Ascending aorta (tissue), 2 donors: ENCODE results near the gene ZNF157. TPM values are rescaled to one million over a fixed set of nuclear protein-coding genes. Genes with fewer than 3 reads are reported as not detected.

Experiments used
- DNase-seq, 2 donors: peaks; one replicate each; pipeline ENCODE4 v3.0.0-alpha.2; 2019; ENCODE audit warnings: low spot score in 2 of 2
- H3K27ac ChIP-seq, 2 donors: fragments of 200-600 bp; sonication (generic); one replicate each; pipeline ENCODE4 v1.5.1; 2016 to 2017; ENCODE audit warnings: mild to moderate bottlenecking in 1 of 2
- H3K27me3 ChIP-seq: fragments of 200-600 bp; sonication (generic); one replicate; pipeline ENCODE4 v1.5.1; 2017
- H3K36me3 ChIP-seq, 2 donors: fragments of 200-600 bp; sonication (generic); one replicate each; pipeline ENCODE4 v1.5.1; 2016
- H3K4me1 ChIP-seq, 2 donors: fragments of 200-600 bp; sonication (generic); one replicate each; pipeline ENCODE4 v1.5.1; 2016 to 2017; ENCODE audit warnings: mild to moderate bottlenecking in 1 of 2
- H3K4me3 ChIP-seq, 2 donors: fragments of 200-600 bp; sonication (generic); one replicate each; pipeline ENCODE4 v1.5.1; 2016 to 2017; ENCODE audit warnings: mild to moderate bottlenecking in 1 of 2
- H3K9me3 ChIP-seq, 2 donors: fragments of 200-600 bp; sonication (generic); one replicate each; pipeline ENCODE4 v1.5.1; 2016
- intact Hi-C: fragments of 100-400 bp; cut with DNase I; formaldehyde crosslinking; loops from one replicate; pipeline ENCODE4 v1.15.1; 2023
- total RNA-seq: library from RNA; depleted of rRNA; stranded (reverse); fragments of >200 nt; gene quantifications from one replicate; pipeline ENCODE4 v1.1.0, GENCODE V29; 2016
- TF ChIP-seq, protein P1 (sequence below), 3 experiments: fragments of 200-600 bp in 2 of 3; fragments of 450-650 bp in 1 of 3; sonication (generic) in 2 of 3; IDR thresholded peaks; one replicate each; pipeline ENCODE4 v1.5.1; 2016 to 2019; ENCODE audit warnings: antibody characterized with exemption in 3 of 3, mild to moderate bottlenecking in 1 of 3, moderate library complexity in 1 of 3

ZNF157 gene
- total RNA-seq, 1 donor from 2014 or later, result not detected

GRCh38 chrX:47460561-47460960, 90.2 kb downstream of the ZNF157 start:
- H3K27me3 ChIP-seq, result no peaks in the 10 kb centered on the region
- DNase-seq, result no peak
- no peaks in the 10 kb centered on the region for H3K9me3 ChIP-seq
- no peak overlapping the region for H3K27ac ChIP-seq
- intact Hi-C loops, result no loop called here
- H3K4me1 ChIP-seq, result no peaks in the 10 kb centered on the region
- TF ChIP-seq, protein P1, sequence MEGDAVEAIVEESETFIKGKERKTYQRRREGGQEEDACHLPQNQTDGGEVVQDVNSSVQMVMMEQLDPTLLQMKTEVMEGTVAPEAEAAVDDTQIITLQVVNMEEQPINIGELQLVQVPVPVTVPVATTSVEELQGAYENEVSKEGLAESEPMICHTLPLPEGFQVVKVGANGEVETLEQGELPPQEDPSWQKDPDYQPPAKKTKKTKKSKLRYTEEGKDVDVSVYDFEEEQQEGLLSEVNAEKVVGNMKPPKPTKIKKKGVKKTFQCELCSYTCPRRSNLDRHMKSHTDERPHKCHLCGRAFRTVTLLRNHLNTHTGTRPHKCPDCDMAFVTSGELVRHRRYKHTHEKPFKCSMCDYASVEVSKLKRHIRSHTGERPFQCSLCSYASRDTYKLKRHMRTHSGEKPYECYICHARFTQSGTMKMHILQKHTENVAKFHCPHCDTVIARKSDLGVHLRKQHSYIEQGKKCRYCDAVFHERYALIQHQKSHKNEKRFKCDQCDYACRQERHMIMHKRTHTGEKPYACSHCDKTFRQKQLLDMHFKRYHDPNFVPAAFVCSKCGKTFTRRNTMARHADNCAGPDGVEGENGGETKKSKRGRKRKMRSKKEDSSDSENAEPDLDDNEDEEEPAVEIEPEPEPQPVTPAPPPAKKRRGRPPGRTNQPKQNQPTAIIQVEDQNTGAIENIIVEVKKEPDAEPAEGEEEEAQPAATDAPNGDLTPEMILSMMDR (IDR thresholded peaks at IDR 0.05), result no peak
- H3K4me3 ChIP-seq, result no peak overlapping the region
- H3K36me3 ChIP-seq, result peaks cover 5 to 7% of the 10 kb centered on the region in 2 donors

Other genes with a start within 250 kb of the ZNF157 start
- 122 TPM for gene NDUFB11, start 225.9 kb upstream of the ZNF157 start, total RNA-seq
- 52.4 TPM for gene RBM10, start 225.4 kb upstream of the ZNF157 start, total RNA-seq
- gene UBA1, start 176.7 kb upstream of the ZNF157 start, total RNA-seq, result 162 TPM
- 87.4 TPM for gene CDK16, start 151.9 kb upstream of the ZNF157 start, total RNA-seq
- gene USP11, start 137.6 kb upstream of the ZNF157 start, total RNA-seq, result 104 TPM
- gene ZNF41, start 112.6 kb downstream of the ZNF157 start, total RNA-seq, result 2.7 TPM
- gene ARAF, start 190.6 kb downstream of the ZNF157 start, total RNA-seq, result 56.1 TPM
- gene TIMP1, start 211.9 kb downstream of the ZNF157 start, total RNA-seq, result 1,308 TPM
- 5.7 TPM for gene SYN1, start 249.3 kb downstream of the ZNF157 start, total RNA-seq